ENCODE results near the gene VPS18. TPM values are rescaled to one million over a fixed set of nuclear protein-coding genes. Genes with fewer than 3 reads are reported as not detected.
A peak's percentile ranks its signal among the peaks of the same experiment; 100 is the strongest.

VPS18 gene
- total and polyA plus RNA-seq, 4 donors: 3.4 to 15.3 (median 10.3) TPM

GRCh38 chr15:40891138-40891537 lies 3.1 kb upstream of the VPS18 start:
- no peak for TF ChIP-seq HNF4G (IDR thresholded peaks at IDR 0.05)
- TF ChIP-seq HNF4A (conservative IDR thresholded peaks at IDR 0.05): no peak
- no peak for TF ChIP-seq REST (IDR thresholded peaks at IDR 0.05)
- TF ChIP-seq ZBTB33 (IDR thresholded peaks at IDR 0.05): no peak
- TF ChIP-seq CTCF (IDR thresholded peaks at IDR 0.05; ENCODE audit: low read depth, low read length, missing input control): no peak
- TF ChIP-seq FOXA1 (IDR thresholded peaks at IDR 0.05): no peak
- no peak for TF ChIP-seq FOXA2 (IDR thresholded peaks at IDR 0.05)
- no peak for TF ChIP-seq YY1 (IDR thresholded peaks at IDR 0.05)
- no peak for TF ChIP-seq NR2F2 (IDR thresholded peaks at IDR 0.05)
- no peak for TF ChIP-seq TAF1 (conservative IDR thresholded peaks at IDR 0.05)
- WGBS: 86% methylated on average over 5 of the region's 5 CpGs
- H3K27ac ChIP-seq (ENCODE audit: low read depth in 1 of 2, low read length in 2 of 2): no peak overlapping the region

GRCh38 chr15:40891810-40892446 lies 2.3 kb upstream of the VPS18 start:
- no peak overlapping the region for H3K4me3 ChIP-seq (ENCODE audit: low read depth in 1 of 3, low read length in 3 of 3)
- no peak for DNase-seq (ENCODE audit: low spot score)
- no peaks in the 10 kb centered on the region for H3K27me3 ChIP-seq (ENCODE audit: control insufficient read depth in 4 of 4, insufficient read depth in 4 of 4, low read length in 3 of 4)
- H3K36me3 ChIP-seq (ENCODE audit: control insufficient read depth in 4 of 4, insufficient read depth in 3 of 4, low read depth in 1 of 4, low read length in 3 of 4): peaks cover 0 to 3% (median 0%) of the 10 kb centered on the region in 4 donors
- TF ChIP-seq ZBTB33 (IDR thresholded peaks at IDR 0.05) (no peak), FOXA1 (IDR thresholded peaks at IDR 0.05) (no peak), YY1 (IDR thresholded peaks at IDR 0.05) (no peak), REST (IDR thresholded peaks at IDR 0.05) (no peak), RAD21 (IDR thresholded peaks at IDR 0.05) (peak; percentile 87 to 90), EGR1 (IDR thresholded peaks at IDR 0.05; ENCODE audit: low read depth in 2 of 2) (no peak), CTCF (IDR thresholded peaks at IDR 0.05; ENCODE audit: low read depth, low read length, missing input control) (peak; percentile 71), MAX (IDR thresholded peaks at IDR 0.05) (no peak), TAF1 (conservative IDR thresholded peaks at IDR 0.05) (no peak), NR2F2 (IDR thresholded peaks at IDR 0.05) (no peak), JUND (IDR thresholded peaks at IDR 0.05) (no peak)
- H3K4me1 ChIP-seq (ENCODE audit: control insufficient read depth in 4 of 4, insufficient read depth in 4 of 4, low read length in 3 of 4): peaks cover 2 to 28% (median 15%) of the 10 kb centered on the region in 4 donors
- no peak overlapping the region for H3K9ac ChIP-seq (ENCODE audit: low read depth in 1 of 2, low read length in 2 of 2)
- no peaks in the 10 kb centered on the region for H3K9me3 ChIP-seq (ENCODE audit: control insufficient read depth in 4 of 4, low read length in 3 of 4)
- H3K27ac ChIP-seq (ENCODE audit: low read depth in 1 of 2, low read length in 2 of 2): no peak overlapping the region
- WGBS: 7% methylated on average over 4 of the region's 4 CpGs

More at GRCh38 chr15:40891138-40891537, 3.1 kb upstream of the VPS18 start:
- DNase-seq (ENCODE audit: low spot score): no peak
- Histone ChIP-seq H3K9me3 (ENCODE audit: control insufficient read depth in 4 of 4, low read length in 3 of 4) (no peaks in the 10 kb centered on the region), H3K4me1 (ENCODE audit: control insufficient read depth in 4 of 4, insufficient read depth in 4 of 4, low read length in 3 of 4) (peaks cover 2 to 28% (median 15%) of the 10 kb centered on the region in 4 donors), H3K4me3 (ENCODE audit: low read depth in 1 of 3, low read length in 3 of 3) (no peak overlapping the region), H3K9ac (ENCODE audit: low read depth in 1 of 2, low read length in 2 of 2) (no peak overlapping the region), H3K27me3 (ENCODE audit: control insufficient read depth in 4 of 4, insufficient read depth in 4 of 4, low read length in 3 of 4) (no peaks in the 10 kb centered on the region), H3K36me3 (ENCODE audit: control insufficient read depth in 4 of 4, insufficient read depth in 3 of 4, low read depth in 1 of 4, low read length in 3 of 4) (peaks cover 0 to 3% (median 0%) of the 10 kb centered on the region in 4 donors)

All from liver (tissue), 9 donors.